ENCODE data around the gene FAM237A. TPM values are rescaled to one million over a fixed set of nuclear protein-coding genes. Genes with fewer than 3 reads are reported as not detected.

FAM237A gene
- total RNA-seq: not detected in 2 replicates

GRCh38 chr2:206642075-206643025 is at the start of gene FAM237A:
Gene FAM237A, plus strand, starts transcription at chr2:206642487. Its CDS starts 1,750 bp downstream, at chr2:206644237.

Other genes with a start within 250 kb of the FAM237A start
- gene ADAM23, start 199.0 kb upstream of the FAM237A start, total RNA-seq: 4.5 and 4.9 TPM in 2 replicates
- under 0.01 TPM in 1 of 2 replicates, not detected in the other for gene DYTN, start 75.9 kb downstream of the FAM237A start, total RNA-seq
- 0.33 and 0.57 TPM in 2 replicates for gene MDH1B, start 122.8 kb downstream of the FAM237A start, total RNA-seq
- 36.9 and 48.2 TPM in 2 replicates for gene FASTKD2, start 123.1 kb downstream of the FAM237A start, total RNA-seq

All from vein endothelial cell (primary cell).